ENCODE results near the gene HPCAL1.

- TF ChIP-seq, protein P1, sequence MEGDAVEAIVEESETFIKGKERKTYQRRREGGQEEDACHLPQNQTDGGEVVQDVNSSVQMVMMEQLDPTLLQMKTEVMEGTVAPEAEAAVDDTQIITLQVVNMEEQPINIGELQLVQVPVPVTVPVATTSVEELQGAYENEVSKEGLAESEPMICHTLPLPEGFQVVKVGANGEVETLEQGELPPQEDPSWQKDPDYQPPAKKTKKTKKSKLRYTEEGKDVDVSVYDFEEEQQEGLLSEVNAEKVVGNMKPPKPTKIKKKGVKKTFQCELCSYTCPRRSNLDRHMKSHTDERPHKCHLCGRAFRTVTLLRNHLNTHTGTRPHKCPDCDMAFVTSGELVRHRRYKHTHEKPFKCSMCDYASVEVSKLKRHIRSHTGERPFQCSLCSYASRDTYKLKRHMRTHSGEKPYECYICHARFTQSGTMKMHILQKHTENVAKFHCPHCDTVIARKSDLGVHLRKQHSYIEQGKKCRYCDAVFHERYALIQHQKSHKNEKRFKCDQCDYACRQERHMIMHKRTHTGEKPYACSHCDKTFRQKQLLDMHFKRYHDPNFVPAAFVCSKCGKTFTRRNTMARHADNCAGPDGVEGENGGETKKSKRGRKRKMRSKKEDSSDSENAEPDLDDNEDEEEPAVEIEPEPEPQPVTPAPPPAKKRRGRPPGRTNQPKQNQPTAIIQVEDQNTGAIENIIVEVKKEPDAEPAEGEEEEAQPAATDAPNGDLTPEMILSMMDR (IDR thresholded peaks at IDR 0.05; ENCODE audit: extremely low read depth in 1 of 2, insufficient read depth in 1 of 2, low read depth in 1 of 2, low read length in 2 of 2), result no peak
- TF ChIP-seq POLR2A (IDR thresholded peaks at IDR 0.05; ENCODE audit: low read depth, low read length), result no peak
- no peak for TF ChIP-seq GATA2 (IDR thresholded peaks at IDR 0.05; ENCODE audit: insufficient read depth, insufficient read length, low read depth, low read length)
- no peak for TF ChIP-seq EZH2 (IDR thresholded peaks at IDR 0.05; ENCODE audit: borderline replicate concordance, low read depth, low read length, severe bottlenecking)
These were observed 133.1 kb downstream of the HPCAL1 start for GRCh38 chr2:10435820-10436204.

Measured in endothelial cell of umbilical vein (primary cell).